GM18951 (cell line): ENCODE measurements around the gene CAVIN3.

Experiments used
- POLR2A ChIP-seq: IDR thresholded peaks from 4 replicates; pipeline ENCODE4 v1.6.1; 2011; ENCODE audit warnings: mild to moderate bottlenecking; ENCODE audit not compliant: insufficient read length, insufficient read depth; ENCODE audit errors: extremely low read depth
- in situ Hi-C: fragments of 300-500 bp; cut with MboI; formaldehyde crosslinking; loops from one replicate; pipeline ENCODE4 v1.12.0; 2022; ENCODE audit warnings: low sequenced_read_pairs, mixed read lengths, inconsistent platforms; ENCODE audit not compliant: unreplicated experiment

Gene CAVIN3

GRCh38 chr11:6320411-6321155, at the start of gene CAVIN3:
Gene CAVIN3, minus strand, starts transcription at chr11:6320501. Its CDS starts 25 bp downstream, at chr11:6320476.
- peak; percentile 28 for TF ChIP-seq POLR2A

GRCh38 chr11:6365659-6366058, 45.4 kb upstream of the CAVIN3 start:
- no peak for TF ChIP-seq POLR2A
- in situ Hi-C loops: no loop called here

More at GRCh38 chr11:6320411-6321155, at the start of gene CAVIN3:
- in situ Hi-C loops: no loop called here

GRCh38 chr11:6362873-6363678, 42.8 kb upstream of the CAVIN3 start:
- TF ChIP-seq POLR2A: no peak
- in situ Hi-C loops: no loop called here

GRCh38 chr11:6362185-6362872, 42.0 kb upstream of the CAVIN3 start:
- TF ChIP-seq POLR2A: no peak
- in situ Hi-C loops: no loop called here

- in situ Hi-C loops: no loop called here
- TF ChIP-seq POLR2A: no peak
These were observed 39.9 kb upstream of the CAVIN3 start for GRCh38 chr11:6360183-6360582.

- TF ChIP-seq POLR2A: no peak
- in situ Hi-C loops: loop anchor here (10.0 kb wide), 1 partner anchor 332 kb away; no protein-coding TSS in a partner anchor
These were observed 36.9 kb upstream of the CAVIN3 start for GRCh38 chr11:6357222-6357621.

GRCh38 chr11:6356503-6357055, 36.3 kb upstream of the CAVIN3 start:
- in situ Hi-C loops: loop anchor here (10.0 kb wide), 1 partner anchor 332 kb away; no protein-coding TSS in a partner anchor
- no peak for TF ChIP-seq POLR2A

- in situ Hi-C loops: loop anchor here (10.0 kb wide), 1 partner anchor 330 kb away; no protein-coding TSS in a partner anchor
These were observed 34.6 kb upstream of the CAVIN3 start for GRCh38 chr11:6354651-6355485.

GRCh38 chr11:6353367-6353987, 33.2 kb upstream of the CAVIN3 start:
- in situ Hi-C loops: loop anchor here (10.0 kb wide), 1 partner anchor 329 kb away; no protein-coding TSS in a partner anchor
- TF ChIP-seq POLR2A: no peak

More at GRCh38 chr11:6354651-6355485, 34.6 kb upstream of the CAVIN3 start:
- no peak for TF ChIP-seq POLR2A

GRCh38 chr11:6351782-6352382, 31.6 kb upstream of the CAVIN3 start:
- no peak for TF ChIP-seq POLR2A
- in situ Hi-C loops: loop anchor here (10.0 kb wide), 1 partner anchor 327 kb away; no protein-coding TSS in a partner anchor

GRCh38 chr11:6350486-6350885, 30.2 kb upstream of the CAVIN3 start:
- TF ChIP-seq POLR2A: no peak
- in situ Hi-C loops: loop anchor here (10.0 kb wide), 1 partner anchor 326 kb away; no protein-coding TSS in a partner anchor
